CD4-positive, alpha-beta T cell (primary cell): ENCODE results near the gene TAF4B. TPM values are rescaled to one million over a fixed set of nuclear protein-coding genes. Genes with fewer than 3 reads are reported as not detected.
"Not testable (repeated sequence)": the region's sequence is repeated elsewhere in the genome, so short reads cannot be mapped to it uniquely, and the experiment has no call there.

Experiments
- ATAC-seq: fragments of 200-7000 bp; cut with Tn5 transposase; one replicate; pipeline ENCODE4 v1.10.0; 2022; ENCODE audit warnings: mild to moderate bottlenecking; ENCODE audit not compliant: poor library complexity
- CTCF ChIA-PET: fragments of 350-600 bp; sonication (Branson Sonifier 250); formaldehyde crosslinking; loops from one replicate; lab custom pipeline; 2021; ENCODE audit warnings: antibody characterized with exemption, inconsistent platforms; lab: Charles Lee
- POLR2A ChIA-PET: fragments of 350-600 bp; sonication (Branson Sonifier 250); formaldehyde crosslinking; loops from one replicate; lab custom pipeline; 2021; ENCODE audit warnings: antibody characterized with exemption, inconsistent platforms; lab: Charles Lee
- DNase-seq, 14 experiments: peaks; one replicate each; pipeline ENCODE4 v3.0.0-alpha.2; 2013 to 2020; ENCODE audit warnings: mixed read lengths in 2 of 14
- H3K27ac ChIP-seq, 2 donors: one replicate each; pipeline versions ENCODE4 v1.5.1 to v1.7.0; 2013; ENCODE audit warnings: low read length in 2 of 2, low read depth in 1 of 2, mild to moderate bottlenecking in 1 of 2
- H3K27me3 ChIP-seq, 2 experiments: 1 replicate in 1 of 2; 2 replicates in 1 of 2; pipeline versions ENCODE4 v1.6.1 to v1.7.0; 2013; ENCODE audit warnings: low read length in 2 of 2, control low read depth in 1 of 2, mild to moderate bottlenecking in 1 of 2, moderate library complexity in 1 of 2; ENCODE audit not compliant: insufficient read depth in 2 of 2, control insufficient read depth in 1 of 2
- H3K36me3 ChIP-seq: one replicate; pipeline ENCODE4 v1.6.1; 2013; ENCODE audit warnings: low read length, control low read depth; ENCODE audit not compliant: insufficient read depth
- H3K4me1 ChIP-seq: one replicate; pipeline ENCODE4 v1.6.1; 2013; ENCODE audit warnings: low read length, control low read depth; ENCODE audit not compliant: insufficient read depth
- H3K4me3 ChIP-seq: one replicate; pipeline ENCODE4 v1.5.1; 2013; ENCODE audit warnings: mild to moderate bottlenecking, low read length, moderate library complexity
- H3K9me3 ChIP-seq, 2 experiments: 1 replicate in 1 of 2; 2 replicates in 1 of 2; pipeline versions ENCODE4 v1.6.1 to v1.7.0; 2013; ENCODE audit warnings: low read length in 2 of 2, mild to moderate bottlenecking in 2 of 2, control low read depth in 1 of 2, moderate library complexity in 1 of 2; ENCODE audit not compliant: control insufficient read depth in 1 of 2, insufficient read depth in 1 of 2
- H3K27ac Mint-ChIP-seq: one replicate; pipeline ENCODE4 v1.8.0; 2020; ENCODE audit warnings: mixed read lengths
- H3K27me3 Mint-ChIP-seq: one replicate; pipeline ENCODE4 v1.8.0; 2021; ENCODE audit warnings: mixed read lengths
- H3K36me3 Mint-ChIP-seq: one replicate; pipeline ENCODE4 v1.8.0; 2021; ENCODE audit warnings: low read depth, mixed read lengths
- H3K4me1 Mint-ChIP-seq: one replicate; pipeline ENCODE4 v1.8.0; 2021; ENCODE audit warnings: low read depth, mixed read lengths
- H3K4me3 Mint-ChIP-seq: one replicate; pipeline ENCODE4 v1.8.0; 2020; ENCODE audit warnings: mild to moderate bottlenecking, mixed read lengths
- H3K9me3 Mint-ChIP-seq: one replicate; pipeline ENCODE4 v1.8.0; 2020; ENCODE audit warnings: mixed read lengths
- intact Hi-C, 2 experiments: fragments of 100-400 bp; cut with DNase I in 1 of 2; cut with micrococcal nuclease in 1 of 2; formaldehyde crosslinking; loops; one replicate each; pipeline versions ENCODE4 v1.15.1 to v1.9.0; 2023 to 2025; cut with DNase I, micrococcal nuclease
- total RNA-seq, 174 experiments: library from RNA in 2 of 174; stranded (reverse) in 2 of 174; gene quantifications; one replicate each; pipeline ENCODE4 v1.2.3 and lab custom pipeline; 2021 to 2026
- TF ChIP-seq, protein P1 (sequence below): fragments of 200-600 bp; IDR thresholded peaks from one replicate; pipeline ENCODE4 v1.8.0; 2022; ENCODE audit warnings: antibody characterized with exemption, mild to moderate bottlenecking

Gene TAF4B
- total RNA-seq, 2 experiments from 2014 or later: 13.7 to 14.1 TPM

DNA sequence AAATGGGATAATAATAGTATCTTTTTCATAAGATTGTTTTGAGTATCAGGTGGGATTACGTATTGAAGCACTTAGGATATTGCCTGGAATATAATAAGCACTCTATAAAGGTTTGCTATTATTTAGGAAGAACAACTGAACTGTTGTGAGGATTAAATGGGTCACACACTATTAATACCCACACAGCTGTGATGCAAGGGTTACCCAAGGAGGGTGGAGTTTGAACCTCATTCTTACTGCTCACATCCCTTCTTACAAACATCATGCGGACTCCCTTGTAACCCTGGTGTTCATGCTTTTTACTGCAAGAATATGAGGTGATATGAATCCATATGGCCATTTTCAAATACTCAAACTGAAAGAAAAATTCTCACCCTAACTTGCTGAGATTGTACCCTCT lies 208.6 kb downstream of the TAF4B start:
- peaks cover 10% of the 10 kb centered on the region for H3K27me3 Mint-ChIP-seq
- no peak overlapping the region for H3K4me3 ChIP-seq
- H3K27me3 ChIP-seq: no peaks in the 10 kb centered on the region
- no peak overlapping the region for H3K27ac ChIP-seq
- DNase-seq: no peak
- ATAC-seq: no peak
- CTCF ChIA-PET: no interaction called here
- intact Hi-C loops: loop anchor here in 1 of 2 experiments (5.0 kb wide), 1 partner anchor 48 kb away; no protein-coding TSS in a partner anchor
- TF ChIP-seq, protein P1, sequence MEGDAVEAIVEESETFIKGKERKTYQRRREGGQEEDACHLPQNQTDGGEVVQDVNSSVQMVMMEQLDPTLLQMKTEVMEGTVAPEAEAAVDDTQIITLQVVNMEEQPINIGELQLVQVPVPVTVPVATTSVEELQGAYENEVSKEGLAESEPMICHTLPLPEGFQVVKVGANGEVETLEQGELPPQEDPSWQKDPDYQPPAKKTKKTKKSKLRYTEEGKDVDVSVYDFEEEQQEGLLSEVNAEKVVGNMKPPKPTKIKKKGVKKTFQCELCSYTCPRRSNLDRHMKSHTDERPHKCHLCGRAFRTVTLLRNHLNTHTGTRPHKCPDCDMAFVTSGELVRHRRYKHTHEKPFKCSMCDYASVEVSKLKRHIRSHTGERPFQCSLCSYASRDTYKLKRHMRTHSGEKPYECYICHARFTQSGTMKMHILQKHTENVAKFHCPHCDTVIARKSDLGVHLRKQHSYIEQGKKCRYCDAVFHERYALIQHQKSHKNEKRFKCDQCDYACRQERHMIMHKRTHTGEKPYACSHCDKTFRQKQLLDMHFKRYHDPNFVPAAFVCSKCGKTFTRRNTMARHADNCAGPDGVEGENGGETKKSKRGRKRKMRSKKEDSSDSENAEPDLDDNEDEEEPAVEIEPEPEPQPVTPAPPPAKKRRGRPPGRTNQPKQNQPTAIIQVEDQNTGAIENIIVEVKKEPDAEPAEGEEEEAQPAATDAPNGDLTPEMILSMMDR: no peak
- H3K27ac Mint-ChIP-seq: no peak overlapping the region
- H3K9me3 ChIP-seq: no peaks in the 10 kb centered on the region
- H3K36me3 Mint-ChIP-seq: no peaks in the 10 kb centered on the region
- H3K4me1 ChIP-seq: no peaks in the 10 kb centered on the region
- H3K4me1 Mint-ChIP-seq: no peaks in the 10 kb centered on the region
- no peak overlapping the region for H3K4me3 Mint-ChIP-seq
- no peaks in the 10 kb centered on the region for H3K9me3 Mint-ChIP-seq
- POLR2A ChIA-PET: no interaction called here
- H3K36me3 ChIP-seq: no peaks in the 10 kb centered on the region

DNA sequence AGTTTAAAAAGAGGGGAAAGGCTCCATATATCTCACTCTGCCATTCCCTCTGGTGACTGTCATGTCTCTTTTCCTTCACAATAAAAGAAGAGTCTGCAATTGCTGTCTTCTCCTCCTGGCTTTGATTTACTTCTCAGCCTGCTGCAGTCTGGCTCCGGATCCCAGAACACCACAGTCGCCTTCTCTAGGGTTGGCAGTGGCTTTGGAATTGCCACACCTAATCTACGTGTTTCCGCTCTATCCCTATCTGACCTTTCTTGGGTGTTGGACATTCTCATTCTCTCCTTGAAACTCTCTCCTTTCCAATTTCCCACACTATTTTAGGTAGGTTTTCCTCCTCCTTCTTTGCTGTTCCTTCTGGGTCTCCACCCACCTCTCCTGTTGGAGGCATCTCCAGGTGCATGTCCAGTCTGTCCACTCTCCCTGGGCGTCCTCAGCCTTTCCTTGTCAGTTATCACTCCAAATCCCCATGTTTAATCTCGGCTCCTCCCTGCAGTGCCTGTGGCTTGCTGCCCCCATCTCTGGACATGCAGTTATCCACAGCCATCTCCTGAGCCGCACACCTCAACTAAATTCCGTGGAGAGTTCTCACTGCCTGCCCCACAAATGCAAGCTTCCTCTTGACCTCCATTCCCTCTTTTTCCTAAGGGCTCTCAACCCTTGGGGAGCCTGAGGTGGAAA lies 209.3 kb downstream of the TAF4B start:
- no peaks in the 10 kb centered on the region for H3K9me3 Mint-ChIP-seq
- H3K27me3 Mint-ChIP-seq: peaks cover 13% of the 10 kb centered on the region
- DNase-seq (no peak), ATAC-seq (no peak)
- Histone ChIP-seq H3K27me3 (no peaks in the 10 kb centered on the region), H3K4me3 (no peak overlapping the region), H3K27ac (no peak overlapping the region), H3K9me3 (no peaks in the 10 kb centered on the region), H3K4me1 (no peaks in the 10 kb centered on the region), H3K36me3 (no peaks in the 10 kb centered on the region)
- no peak overlapping the region for H3K4me3 Mint-ChIP-seq
- TF ChIP-seq, protein P1: no peak
- no peaks in the 10 kb centered on the region for H3K36me3 Mint-ChIP-seq
- H3K4me1 Mint-ChIP-seq: no peaks in the 10 kb centered on the region
- ChIA-PET CTCF (no interaction called here), POLR2A (no interaction called here)
- H3K27ac Mint-ChIP-seq: no peak overlapping the region
- intact Hi-C loops: no loop called here

DNA sequence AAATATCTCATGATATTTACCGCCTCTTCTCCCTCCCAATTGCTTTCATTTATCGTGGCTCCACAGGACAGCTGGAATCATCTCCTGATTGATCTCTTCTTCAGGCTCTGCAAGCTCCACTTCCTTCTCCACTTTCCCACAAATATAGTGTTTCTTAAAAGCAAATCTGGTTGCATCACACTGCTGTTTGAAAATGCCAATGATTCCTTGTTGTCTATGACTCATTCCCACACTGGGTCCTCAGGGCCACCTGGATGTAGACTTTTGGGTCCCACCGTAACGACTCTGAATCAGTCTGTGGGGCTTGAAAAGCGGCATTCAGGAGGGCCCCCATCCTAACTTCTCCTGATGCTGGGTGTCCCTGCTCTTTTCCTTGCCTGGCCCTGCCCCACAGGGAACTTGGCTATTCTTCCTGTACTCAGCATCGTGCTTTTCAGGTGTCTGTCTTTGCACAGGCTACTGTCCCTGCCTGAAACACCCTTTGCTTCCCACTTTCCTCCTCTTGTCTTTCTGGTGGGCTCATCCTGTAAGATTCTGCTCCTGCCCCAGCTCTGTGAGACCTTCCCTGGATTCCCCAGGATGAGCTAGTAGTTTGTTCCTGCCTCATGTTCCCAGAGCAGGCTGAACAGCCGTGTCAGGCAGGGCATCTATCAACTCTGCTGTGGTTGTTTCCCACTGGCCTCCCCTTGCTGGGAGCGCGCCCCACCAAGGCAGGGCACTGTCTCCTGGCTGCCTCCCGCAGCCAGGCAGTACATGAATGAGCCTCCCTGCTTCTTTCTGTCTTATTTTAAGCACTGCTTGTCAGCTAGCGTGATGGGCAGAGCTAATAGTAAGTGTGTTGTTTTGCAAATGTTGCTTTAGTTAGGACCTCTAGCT lies 210.2 kb downstream of the TAF4B start:
- TF ChIP-seq, protein P1: no peak
- intact Hi-C loops: no loop called here
- POLR2A ChIA-PET: no interaction called here
- no peaks in the 10 kb centered on the region for H3K9me3 Mint-ChIP-seq
- no peak overlapping the region for H3K4me3 ChIP-seq
- no peaks in the 10 kb centered on the region for H3K27me3 ChIP-seq
- no peaks in the 10 kb centered on the region for H3K4me1 Mint-ChIP-seq
- DNase-seq: no peak
- H3K4me3 Mint-ChIP-seq: no peak overlapping the region
- no peaks in the 10 kb centered on the region for H3K9me3 ChIP-seq
- H3K27ac Mint-ChIP-seq: no peak overlapping the region
- ATAC-seq: no peak
- CTCF ChIA-PET: no interaction called here
- no peak overlapping the region for H3K27ac ChIP-seq
- H3K4me1 ChIP-seq: no peaks in the 10 kb centered on the region
- no peaks in the 10 kb centered on the region for H3K36me3 ChIP-seq
- no peaks in the 10 kb centered on the region for H3K36me3 Mint-ChIP-seq
- H3K27me3 Mint-ChIP-seq: peaks cover 13% of the 10 kb centered on the region

DNA sequence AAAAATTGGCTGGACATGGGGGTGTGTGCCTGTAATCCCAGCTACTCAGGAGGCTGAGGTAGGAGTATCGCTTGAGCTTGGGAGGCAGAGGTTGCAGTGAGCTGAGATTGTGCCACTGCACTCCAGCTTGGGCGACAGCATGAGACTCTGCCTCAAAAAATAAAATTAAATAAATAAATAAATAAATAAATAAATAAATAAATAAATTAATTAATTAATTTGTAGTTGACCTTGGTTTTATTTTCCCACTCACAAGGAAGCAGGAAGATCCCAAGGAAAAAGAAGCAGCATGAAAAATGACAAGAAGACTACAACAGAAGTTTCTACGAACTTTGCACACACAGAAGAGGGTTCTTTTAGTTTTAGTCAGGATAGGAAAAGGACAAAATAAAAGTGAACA lies 211.4 kb downstream of the TAF4B start:
- H3K27me3 ChIP-seq, intact Hi-C loops, H3K9me3 ChIP-seq, POLR2A ChIA-PET, H3K9me3 Mint-ChIP-seq, DNase-seq, H3K27ac Mint-ChIP-seq, H3K27ac ChIP-seq, ATAC-seq, H3K4me1 Mint-ChIP-seq, H3K4me1 ChIP-seq, H3K4me3 Mint-ChIP-seq, CTCF ChIA-PET, H3K4me3 ChIP-seq, H3K36me3 ChIP-seq, H3K36me3 Mint-ChIP-seq: not testable (repeated sequence)
- H3K27me3 Mint-ChIP-seq: peaks cover 13% of the 10 kb centered on the region
